Stimulated activated CD4-positive, alpha-beta T cell treated with anti-CD3 and anti-CD28 coated beads, TNF-alpha, amount 100 ng/mL, for 4 hours (primary cell): ENCODE measurements around the gene OR4D11.
"Not testable (repeated sequence)": the region's sequence is repeated elsewhere in the genome, so short reads cannot be mapped to it uniquely, and the experiment has no call there.

Experiments used
- DNase-seq, 3 experiments: peaks; one replicate each; pipeline ENCODE4 v3.0.0-alpha.2; 2020; ENCODE audit warnings: low read depth in 3 of 3

Gene OR4D11

DNA sequence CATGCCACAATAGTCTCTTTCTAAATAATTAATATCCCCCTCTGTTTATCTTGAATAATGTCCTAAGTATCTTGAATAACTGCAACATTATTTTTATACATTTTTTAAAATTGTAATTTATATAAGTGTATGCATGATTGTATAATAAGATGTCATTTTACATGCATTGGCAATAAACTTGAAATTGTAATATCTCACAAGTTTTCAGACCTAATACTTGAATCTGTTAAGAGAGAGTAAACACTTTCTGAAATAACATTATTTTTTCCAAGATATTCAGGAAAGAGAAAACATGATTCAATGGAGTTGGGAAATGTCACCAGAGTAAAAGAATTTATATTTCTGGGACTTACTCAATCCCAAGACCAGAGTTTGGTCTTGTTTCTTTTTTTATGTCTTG lies at the start of gene OR4D11:
TSS of gene OR4D11 (plus strand) at position 301 of the 400 bp plus-strand sequence. CDS start at position 301, 0 bp downstream.
- DNase-seq = no peak

DNA sequence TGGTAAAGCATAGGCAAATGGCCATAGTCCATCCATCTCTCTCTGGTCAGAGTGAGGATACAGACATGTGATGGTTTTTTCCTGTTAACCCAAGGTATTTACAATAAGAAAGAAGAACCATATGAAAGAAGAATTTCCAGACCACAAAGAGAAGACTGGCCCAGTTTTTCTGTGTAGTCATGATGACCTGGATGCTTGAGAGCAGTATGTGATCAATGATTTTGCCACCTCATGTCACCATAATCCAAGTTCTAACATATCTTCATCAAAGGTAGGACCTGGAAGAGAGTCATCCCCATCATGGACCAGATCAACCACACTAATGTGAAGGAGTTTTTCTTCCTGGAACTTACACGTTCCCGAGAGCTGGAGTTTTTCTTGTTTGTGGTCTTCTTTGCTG lies 46.7 kb upstream of the OR4D11 start, which contains the start of gene OR4D6:
TSS of gene OR4D6 (plus strand) at position 301 of the 400 bp plus-strand sequence. CDS start at position 301, 0 bp downstream.
- DNase-seq = no peak

DNA sequence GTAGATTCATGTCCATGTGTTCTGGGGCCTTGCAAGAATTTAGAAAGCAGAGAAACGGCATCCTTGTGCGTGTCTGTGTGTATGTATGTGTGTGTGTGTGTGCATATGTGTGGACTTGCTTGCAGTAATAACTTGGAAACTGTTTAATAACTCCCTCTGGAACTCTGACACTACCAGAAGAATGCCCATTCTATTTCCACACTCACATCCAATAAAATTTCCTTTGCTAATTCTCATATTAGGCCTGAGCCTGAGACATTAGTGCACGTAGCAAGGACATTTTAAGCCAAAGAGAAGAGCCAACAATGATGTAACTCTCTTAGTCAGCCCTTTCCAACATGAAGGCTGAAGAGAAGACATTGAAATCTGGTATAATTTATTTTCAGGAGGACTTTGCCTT lies 43.5 kb upstream of the OR4D11 start:
- DNase-seq = no peak

DNA sequence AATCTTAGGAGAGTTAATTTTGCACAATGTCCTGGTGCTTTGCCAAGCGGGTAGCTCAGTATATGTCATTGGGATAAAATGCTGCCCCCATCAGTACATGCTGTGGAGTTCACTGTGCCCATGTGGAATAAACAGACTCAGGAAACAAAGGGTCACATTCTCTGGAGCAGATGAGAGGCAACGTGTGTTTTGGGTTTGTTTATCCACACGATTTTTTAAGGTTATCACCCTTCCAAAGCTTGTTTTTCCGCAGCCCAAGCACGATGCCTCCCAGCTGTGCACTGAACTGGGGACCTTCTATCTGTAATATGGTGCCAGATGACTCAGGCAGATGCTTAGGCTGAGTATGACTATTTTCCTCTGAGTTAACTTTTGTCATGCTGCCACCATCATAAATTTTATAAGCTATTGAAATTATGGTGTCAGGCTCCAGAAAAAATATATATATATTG lies 40.2 kb upstream of the OR4D11 start:
- DNase-seq = no peak

DNA sequence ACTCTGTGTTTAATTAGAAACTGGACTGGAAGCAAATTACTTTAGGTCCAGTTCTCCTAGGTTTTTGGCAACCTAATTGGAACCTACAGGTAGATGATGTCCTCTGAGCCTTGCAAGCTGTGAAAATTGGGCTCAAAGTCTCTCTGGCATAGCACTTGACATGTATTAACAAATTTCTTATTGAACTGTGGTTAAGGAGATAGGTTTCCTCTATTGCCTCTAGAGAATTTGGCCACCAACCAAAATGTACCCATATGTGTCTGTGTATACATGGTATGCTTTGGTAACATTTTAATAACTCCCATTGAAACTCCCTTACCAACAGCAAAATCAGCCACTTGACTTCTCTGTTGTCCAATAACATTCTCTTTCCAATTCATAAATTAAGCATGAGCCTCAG lies 30.4 kb upstream of the OR4D11 start, which contains the start of gene OR4D10:
TSS of gene OR4D10 (plus strand) at position 301 of the 400 bp plus-strand sequence. CDS start 4,115 bp downstream, outside the sequence.
- no peak for DNase-seq

DNA sequence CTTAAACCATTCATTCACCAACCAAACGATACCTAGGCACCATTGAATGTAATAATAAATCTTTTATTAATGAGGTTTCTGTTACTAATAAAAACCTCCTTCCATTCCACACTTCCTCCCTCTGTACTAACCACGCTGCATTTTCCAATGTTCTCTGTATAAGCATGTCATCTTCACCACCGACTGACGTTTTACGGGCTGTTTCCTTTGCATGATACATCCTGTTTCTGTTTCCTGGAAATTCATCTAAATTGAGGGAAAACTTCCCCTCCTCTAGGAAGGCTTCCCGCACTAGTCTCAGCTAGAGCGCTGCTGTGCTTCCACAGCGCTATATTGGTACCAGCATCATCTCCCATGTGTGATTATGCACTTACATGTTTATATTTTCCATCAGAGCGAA lies 28.2 kb upstream of the OR4D11 start:
- DNase-seq = no peak

DNA sequence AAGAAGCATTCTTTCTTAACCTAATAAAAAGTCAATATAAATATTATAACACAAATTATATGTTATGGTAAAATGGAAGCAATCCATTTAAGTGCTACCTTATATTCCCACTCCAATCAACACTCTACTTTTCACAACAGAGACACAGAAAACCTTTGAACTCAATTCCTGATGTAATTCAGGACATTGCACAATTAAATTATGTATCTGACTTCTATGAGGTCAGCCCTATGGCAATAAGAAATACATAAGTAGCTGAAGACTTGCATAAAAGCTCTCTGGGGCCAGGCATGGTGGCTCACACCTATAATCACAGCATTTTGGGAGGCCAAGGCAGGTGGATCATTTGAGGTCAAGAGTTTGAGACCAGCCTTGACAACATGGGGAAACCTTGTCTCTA lies 23.5 kb upstream of the OR4D11 start:
- no peak for DNase-seq

DNA sequence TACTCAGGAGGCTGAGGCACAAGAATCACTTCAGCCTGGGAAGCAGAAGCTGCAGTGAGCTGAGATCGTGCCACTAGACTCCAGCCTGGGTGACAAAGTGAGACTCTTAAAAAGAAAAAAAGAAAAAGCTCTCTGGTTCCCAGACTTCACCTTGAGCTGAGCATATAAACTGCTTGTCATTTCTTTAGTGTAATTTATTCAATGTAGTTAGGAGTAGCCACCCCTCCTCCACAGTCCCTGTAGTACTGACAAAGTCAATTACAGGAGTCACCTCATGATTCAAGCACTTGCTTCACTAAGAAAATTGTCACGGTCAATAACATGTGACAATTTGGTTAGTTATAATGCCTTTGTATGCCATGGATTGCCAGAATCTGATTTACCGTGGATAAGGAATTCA lies 23.0 kb upstream of the OR4D11 start:
- no peak for DNase-seq

DNA sequence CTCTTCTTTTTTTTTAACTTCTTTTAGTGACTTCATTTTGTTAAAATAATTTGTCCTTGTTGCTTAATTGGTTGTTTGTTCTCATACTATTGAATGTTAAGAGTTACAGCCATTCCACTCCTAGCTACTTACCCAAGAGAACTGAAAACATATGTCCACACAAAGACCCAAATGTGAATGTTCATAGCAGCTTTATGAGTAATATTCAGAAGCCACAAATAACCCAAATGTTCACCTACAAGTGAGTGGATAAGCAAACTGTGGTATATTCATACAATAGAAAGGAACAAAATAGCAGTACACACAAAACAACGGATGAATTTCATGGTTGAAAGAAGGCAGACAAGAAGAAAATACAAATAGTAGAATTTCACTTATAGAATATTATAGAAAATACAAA lies 1.4 kb upstream of the OR4D11 start:
- DNase-seq = no peak

DNA sequence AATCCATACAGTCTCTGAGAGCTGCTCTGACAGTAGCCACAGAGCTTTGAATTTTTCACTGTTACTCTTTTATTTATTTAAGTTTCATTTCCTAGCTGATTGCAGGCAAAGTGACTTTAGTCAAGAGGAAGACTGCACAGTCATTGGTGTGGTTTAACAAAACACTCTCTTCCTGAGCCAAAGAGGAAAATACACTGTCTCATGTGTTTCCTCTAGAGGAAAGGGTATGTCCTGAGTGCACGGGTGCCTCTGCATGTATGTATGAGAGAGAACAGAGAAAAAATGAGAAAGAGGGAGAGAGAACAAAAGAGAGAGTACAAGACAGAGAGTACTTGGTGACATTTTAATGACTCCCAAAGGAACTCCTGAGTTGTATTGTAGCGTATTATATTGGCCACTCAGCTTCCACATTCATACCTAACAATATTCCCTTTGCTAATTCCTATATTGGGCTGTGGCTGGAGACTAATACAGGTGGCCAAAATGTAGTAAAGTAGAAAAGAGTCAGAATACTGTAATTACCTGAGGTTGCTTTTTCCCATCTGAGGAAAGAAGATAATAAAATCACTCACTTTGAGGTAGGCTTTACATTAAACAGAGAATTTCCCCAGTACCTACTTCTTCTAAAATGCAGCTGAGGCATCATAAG lies 7.7 kb downstream of the OR4D11 start, which contains the start of gene OR4D9:
TSS of gene OR4D9 (plus strand) at position 599 of the 649 bp plus-strand sequence. CDS start 3,374 bp downstream, outside the sequence.
- no peak for DNase-seq

DNA sequence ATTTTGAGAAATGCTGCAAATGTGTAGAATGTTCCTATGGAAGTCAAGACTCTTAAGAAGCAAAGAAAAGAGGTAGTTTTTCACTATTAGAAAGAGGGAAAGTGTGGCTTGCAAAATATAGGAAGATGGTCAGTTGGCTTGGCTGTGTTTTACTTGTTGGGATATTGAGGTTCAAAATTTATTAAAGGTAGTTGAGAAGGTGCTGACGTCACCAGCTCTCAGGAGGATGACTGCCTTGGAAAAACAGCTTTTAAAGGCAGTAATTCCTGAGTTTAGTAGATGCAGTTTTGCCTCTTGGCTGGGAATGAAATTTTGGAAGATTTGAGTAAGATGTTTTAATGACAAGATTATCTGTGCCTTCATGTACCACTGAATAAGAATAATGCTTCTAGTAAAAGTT lies 8.3 kb downstream of the OR4D11 start:
- no peak for DNase-seq

DNA sequence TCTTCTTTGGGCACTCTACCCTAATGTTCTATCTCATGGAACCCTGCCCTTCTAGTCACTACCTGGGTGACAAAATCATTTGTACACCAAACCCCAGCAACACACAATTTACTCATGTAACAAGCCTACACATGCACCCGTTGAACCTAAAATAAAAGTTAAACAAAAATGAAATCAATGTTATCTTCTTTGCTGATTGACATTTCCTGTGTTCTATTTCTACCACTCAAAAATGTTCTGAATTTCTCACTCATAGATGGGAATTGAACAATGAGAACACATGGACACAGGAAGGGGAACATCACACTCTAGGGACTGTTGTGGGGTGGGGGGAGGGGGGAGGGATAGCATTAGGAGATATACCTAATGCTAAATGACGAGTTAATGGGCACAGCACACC lies 16.8 kb downstream of the OR4D11 start:
- not testable (repeated sequence) for DNase-seq

DNA sequence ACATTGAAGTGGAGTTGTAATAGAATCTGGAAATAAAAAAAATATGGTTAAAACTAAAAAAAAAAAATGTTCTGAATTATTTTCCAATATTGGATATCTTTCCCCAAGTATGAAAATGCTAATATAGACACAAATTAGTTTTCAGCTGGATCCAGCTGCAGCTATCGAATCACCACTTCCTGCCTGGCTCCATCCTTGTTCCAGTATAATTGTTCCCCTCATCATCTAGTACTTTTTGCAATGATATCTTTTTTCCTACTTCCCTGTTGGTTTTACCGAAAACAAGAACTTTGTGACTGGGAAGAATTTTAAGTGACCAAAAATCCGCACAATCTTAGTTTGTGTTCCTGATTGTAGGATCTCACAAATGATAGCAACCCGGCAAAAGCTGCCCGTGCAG lies 17.4 kb downstream of the OR4D11 start:
- no peak for DNase-seq

DNA sequence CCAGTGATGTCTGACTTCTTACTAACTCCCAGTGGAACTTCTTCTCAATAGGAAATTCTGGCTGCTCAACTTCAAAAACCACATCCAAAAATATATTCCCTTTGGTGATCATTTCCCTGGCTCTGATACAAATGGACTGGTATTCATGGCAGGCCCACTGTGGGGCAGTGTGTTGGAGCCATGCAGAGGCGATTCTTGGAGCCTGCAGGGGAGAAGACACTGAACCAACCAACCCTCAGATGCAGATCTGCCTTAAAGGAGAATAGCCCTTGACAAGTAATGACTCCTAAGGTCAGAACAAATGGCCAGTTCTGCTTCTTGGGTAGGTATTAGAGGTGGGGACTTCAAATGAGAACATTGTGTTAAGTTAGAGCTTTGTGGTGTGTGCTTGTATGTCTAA lies 20.2 kb downstream of the OR4D11 start:
- no peak for DNase-seq

DNA sequence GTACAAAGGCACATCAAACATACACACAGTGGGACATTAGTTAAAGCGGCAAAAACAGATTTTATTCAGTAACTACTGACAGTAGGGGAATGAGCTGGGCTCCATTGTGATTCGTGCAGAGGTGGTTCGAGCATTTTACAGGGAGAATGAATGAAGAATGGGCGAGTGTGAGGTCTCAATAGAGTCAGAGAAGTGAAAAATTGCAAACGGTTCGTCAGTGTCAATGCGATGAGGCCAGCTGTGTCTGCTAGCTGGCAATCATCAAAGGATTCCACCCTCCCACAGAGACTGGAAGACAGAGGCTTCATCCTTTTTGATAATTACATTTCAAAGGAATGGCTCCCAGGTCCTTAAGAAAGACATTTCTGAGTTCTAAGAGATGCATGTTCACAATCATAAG lies 25.3 kb downstream of the OR4D11 start:
- no peak for DNase-seq

DNA sequence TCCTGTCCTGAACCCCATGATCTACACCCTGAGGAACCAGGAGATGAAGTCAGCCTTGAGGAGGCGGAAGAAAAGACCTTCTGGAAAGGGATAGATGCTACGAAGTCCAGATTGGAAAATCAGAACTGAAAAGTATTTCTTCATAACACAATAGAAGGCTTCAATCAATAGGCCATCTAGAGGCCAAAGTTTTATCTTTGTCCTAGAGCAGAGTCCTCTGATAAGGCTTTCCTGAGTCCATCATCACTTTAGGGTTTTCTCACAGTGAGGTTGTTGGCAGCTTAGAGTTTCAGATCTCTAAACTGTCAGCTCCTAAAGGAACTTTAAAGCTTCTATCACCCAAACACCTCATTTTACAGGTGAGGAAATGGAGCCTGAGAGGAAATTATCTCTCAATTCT lies 29.2 kb downstream of the OR4D11 start:
- DNase-seq = no peak

DNA sequence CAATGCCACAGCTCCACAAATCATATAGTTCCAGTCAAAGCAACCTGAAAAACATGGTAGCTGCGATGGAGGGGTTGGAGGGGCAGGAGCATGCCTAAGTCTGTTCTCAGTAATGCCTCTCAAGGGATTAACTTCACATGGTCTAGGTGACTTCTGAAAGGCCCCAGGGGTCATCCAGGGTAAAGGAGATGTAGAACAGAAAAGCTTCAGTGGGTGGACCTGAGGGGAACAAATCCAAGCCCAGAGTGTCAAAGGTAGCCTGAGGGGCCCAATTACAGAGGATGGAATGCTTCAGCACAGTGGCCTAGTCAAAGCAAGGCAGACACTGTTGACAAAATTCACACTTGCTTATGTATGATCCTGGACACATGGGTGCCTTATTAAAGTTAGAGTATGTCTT lies 31.3 kb downstream of the OR4D11 start:
- DNase-seq = no peak

DNA sequence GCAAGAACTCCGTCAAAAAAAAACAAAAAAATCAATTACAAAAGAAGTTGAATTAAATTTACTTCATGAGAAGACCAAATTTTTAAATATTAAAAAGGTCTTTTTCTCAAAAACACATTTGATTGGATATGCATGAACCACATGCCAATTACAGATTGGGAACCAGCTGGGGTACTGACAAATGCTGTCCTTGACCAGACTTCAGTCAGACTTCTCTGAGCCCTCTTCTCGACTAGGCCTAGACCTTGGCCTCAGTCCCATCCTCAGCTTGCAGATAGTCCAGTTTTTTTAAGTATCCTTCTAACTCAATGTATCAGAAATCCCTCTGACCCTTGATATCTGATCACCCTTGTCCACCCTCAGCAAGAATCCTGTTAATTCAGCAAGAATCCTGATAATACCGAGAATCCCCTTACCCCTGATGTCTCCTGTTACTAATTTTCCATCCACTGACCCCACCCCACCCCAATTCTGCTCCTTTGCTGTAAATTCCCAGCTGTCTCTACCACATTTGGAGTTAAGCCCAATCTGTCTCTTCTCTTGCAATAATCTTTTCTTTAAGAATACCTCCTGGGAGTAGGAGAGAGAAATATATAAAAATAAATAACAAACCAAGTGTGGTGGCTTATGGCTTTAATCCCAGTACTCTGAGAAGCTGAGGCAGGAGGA lies 38.9 kb downstream of the OR4D11 start:
- no peak for DNase-seq

DNA sequence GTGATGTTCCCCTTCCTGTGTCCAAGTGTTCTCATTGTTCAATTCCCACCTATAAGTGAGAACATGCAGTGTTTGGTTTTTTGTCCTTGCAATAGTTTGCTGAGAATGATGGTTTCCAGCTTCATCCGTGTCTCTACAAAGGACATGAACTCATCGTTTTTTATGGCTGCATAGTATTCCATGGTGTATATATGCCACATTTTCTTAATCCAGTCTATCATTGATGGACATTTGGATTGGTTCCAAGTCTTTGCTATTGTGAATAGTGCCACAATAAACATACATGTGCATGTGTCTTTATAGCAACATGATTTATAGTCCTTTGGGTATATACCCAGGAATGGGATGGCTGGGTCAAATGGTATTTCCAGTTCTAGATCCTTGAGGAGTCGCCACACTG lies 40.3 kb downstream of the OR4D11 start:
- DNase-seq = not testable (repeated sequence)

DNA sequence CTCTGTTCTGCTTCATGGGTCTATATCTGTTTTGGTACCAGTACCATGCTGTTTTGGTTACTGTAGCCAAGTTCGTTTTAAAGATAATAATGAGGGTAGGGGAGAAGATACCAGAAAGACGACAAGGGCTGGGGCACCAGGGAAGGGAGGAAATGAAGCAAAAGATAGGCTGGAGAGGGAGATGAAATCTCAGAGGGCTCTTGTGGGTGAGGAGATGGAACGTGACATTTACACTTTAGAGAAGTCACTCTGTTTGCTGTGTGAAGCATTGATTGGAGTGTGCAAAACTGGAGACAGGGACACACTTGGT lies 41.4 kb downstream of the OR4D11 start:
- DNase-seq = no peak

DNA sequence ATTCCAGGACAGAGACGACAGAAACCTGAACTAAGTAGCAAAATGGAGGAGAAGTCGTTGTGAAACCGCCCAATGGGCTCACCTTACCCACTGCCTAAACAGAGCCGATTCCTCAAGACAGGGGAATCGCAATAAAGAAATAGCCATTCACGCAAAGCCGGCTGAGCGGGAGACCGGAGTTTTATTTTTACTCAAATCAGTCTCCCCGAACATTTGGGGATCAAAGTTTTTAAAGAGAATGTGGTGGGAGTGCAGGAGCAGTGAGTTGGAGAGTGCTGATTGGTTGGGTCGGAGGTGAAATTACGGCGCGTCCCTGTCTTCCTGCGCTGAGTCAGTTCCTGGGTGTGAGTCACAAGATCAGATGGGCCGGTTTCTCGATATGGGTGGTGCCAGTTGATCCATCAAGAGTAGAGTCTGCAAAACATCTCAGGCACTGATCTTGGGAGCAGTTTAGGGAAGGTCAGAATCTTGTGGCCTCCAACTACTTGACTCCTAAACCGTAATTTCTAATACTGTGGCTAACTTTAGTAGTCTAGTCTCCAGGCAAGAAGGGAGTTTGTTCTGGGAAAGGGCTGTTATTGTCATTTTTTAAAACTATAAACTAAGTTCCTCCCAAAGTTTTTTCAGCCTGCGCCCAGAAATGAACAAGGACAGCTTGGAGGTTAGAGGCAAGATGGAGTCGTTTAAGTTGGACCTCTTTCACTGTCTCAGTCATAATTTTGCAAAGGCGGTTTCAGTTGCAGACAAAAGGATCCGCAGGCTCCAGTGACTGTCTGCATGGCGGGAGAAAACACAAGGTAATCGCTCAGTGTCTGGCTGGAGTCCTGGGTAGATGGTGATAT lies 42.0 kb downstream of the OR4D11 start:
- DNase-seq = no peak

DNA sequence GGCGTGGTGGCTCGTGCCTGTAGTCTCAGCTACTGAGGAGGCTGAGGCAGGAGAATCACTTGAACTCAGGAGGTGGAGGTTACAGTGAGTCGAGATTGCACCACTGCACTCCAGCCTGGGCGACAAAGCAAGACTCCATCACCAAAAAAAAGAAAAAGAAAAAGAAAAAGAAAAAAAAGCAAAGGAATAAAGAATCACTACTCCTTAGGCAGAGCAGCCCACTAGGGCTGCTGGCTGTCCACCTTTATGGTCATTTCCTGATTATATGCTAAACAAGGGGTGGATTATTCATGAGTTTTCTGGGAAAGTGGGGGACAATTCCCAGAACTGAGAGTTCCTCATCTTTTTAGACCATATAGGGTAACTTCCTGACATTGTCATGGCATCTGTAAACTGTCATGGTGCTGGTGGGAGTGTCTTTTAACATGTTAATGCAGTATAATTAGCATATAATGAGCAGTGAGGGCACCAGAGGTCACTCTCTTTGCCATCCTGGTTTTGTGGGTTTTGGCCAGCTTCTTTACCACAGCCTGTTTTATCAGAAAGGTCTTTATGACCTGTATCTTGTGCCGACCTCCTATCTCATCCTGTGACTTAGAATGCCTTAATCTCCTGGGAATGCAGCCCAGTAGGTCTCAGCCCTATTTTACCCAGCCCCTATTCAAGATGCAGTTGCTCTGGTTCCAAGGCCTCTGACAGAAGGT lies 44.4 kb downstream of the OR4D11 start:
- not testable (repeated sequence) for DNase-seq
